ENCODE results near the gene NCOR1.
"Not testable (repeated sequence)": the region's sequence is repeated elsewhere in the genome, so short reads cannot be mapped to it uniquely, and the experiment has no call there.

The NCOR1 gene

DNA sequence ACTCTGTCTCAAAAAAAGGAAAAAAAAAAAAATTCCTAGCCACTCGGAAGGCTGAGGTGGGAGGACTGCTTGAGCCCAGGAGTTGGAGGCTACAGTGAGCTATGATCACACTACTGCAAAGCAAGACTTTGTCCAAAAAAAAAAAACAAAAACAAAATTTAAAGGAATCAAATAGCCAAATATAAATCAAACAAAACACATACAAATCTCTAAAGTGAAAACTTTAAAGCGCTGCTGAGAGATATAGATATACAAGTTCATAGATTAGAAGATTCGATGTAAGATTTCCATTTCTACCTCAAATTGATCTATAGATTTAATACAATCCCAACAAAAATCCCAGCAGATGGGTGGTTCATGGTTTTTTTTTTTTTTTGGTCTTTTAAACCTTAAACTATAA, 132.1 kb downstream of the NCOR1 start:
- no peak for DNase-seq

DNA sequence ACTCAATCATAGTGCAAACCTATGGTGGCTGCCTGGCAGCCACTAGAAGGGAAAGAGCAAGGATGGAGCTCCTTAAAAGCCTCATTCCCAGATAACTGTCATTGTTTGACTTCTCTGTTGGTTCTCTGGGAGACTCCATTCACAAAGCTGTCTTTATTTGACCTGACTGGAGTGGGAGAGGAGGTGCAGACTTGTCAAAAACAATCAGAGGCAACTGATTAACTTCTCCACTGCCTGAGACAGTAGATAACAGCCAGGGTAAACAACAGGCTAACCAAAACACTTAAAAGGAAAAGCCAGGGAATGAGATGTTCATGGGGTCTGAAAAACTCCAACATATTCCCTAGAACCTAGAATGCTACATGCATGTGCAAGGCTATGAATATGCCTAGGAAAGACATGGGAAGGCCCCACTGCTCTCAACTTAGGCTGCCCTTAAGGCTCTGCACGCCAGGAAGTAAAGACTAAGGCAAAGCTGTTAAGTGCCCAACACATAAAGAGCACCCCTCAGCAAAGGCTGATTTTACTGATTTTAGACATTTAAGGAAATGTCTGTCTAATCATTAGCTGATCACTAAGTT, 133.7 kb downstream of the NCOR1 start:
- DNase-seq: no peak

DNA sequence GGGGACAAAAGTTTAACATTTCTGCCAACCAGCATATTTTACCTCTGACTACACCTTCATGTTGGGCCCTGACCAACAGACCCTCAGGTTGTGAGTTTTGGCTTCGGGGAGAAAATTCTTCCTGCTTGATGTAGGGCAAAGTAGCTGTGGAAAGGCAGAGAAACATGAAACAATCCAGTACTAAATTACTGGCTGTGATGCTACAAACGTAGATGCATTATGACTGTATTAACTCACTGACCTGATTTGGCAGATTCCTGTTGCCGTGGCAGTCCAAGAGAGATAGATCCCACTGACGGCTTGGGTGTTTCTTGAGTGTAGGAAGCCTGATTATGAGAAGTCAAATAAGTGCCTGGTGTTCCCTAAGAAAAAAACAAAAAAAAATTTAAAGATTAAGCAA, 135.0 kb downstream of the NCOR1 start:
- DNase-seq: no peak

DNA sequence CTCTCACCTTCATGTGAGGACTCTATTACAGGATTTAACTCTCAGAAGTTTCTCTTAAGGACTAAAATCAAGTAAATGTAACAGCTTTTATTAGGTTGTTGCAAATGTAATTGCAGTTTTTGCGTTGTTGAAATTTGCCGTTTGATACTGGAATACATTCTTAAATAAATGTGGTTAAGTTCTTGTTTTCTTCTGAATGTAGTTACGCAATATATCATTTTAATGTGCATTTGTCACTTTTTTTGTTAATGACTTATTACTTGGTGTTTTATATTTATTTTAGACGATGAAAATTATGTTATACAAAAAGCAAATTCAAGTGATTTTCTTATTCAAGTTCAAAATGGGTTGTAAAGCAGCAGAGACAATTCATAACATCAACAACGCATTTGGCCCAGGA, 139.4 kb downstream of the NCOR1 start:
- DNase-seq: no peak

DNA sequence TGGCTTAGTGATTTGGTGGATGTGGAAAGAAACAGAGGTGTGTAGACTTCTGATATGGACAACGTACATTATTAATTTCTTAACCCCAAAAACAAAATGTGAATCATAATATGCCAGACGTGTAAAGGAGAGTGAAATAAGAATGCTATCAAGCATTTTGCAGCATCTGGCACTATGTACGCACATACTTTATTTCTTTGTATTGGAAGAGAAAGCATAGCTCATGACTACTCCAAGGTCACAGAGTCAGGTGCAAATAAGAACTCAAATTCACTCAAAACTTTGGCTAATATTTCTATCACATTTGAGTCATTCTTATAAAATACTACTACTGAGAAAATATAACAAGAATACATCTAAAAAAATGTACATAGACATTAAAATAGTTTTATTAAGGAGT, 140.9 kb downstream of the NCOR1 start:
- DNase-seq: no peak

DNA sequence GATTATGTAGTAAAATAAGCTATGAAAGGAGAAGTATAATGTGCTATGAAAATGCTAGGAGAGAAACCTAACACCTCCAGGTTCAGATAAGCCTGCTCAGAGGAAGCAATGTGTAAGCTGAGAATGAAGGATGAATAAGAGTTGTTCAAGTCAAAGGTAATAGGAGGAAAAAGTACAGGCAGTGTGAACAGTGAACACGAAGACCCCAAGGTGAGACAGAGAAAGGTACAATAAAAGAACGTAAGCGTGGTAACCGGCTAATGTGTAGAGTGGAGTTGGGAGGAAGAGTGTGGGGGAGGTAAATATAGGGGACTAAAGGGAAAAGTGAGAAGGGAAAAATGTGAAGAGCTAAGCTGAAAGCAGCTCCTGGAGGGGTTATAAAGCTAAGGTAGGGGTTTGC, 141.5 kb downstream of the NCOR1 start:
- no peak for DNase-seq

DNA sequence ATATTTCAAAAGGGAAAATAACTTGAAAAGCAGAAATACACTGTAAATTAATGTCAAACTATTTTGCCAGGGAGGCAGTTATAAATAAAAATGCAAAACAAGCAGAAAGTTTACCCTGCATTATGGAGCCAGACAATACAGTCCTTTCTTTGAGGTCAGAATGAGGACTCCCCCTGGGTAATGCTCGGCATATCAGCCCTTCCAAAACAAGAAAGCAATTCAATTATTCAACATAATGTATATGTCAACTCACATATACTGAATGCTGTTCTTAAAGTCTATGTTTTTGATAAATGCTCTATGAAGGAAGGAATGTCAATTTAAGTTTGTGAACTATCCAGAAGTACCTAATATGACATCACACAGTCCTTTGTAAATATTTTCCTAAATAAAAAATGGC, 143.3 kb downstream of the NCOR1 start:
- DNase-seq: no peak

- no peak for DNase-seq
These were observed 147.0 kb downstream of the NCOR1 start for GRCh38 chr17:16068323-16068722.

- no peak for DNase-seq
These were observed 149.2 kb downstream of the NCOR1 start for GRCh38 chr17:16066125-16066524.

GRCh38 chr17:16061631-16062030, 153.7 kb downstream of the NCOR1 start:
- no peak for DNase-seq

DNA sequence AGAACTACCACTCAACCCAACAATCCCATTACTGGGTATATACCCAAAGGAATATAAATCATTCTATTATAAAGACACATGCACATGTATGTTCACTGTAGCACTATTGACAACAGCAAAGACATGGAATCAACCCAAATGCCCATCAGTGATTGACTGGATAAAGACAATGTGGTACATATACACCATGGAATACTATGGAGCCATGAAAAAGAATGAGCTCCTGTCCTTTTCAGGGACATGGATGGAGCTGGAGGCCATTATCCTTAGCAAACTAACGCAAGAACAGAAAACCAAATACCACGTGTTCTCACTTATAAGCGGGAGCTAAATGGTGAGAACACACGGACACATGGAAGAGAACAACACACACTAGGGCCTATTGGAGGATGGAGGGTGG, 160.2 kb downstream of the NCOR1 start:
- DNase-seq: not testable (repeated sequence)

- DNase-seq: no peak
These were observed 162.8 kb downstream of the NCOR1 start for GRCh38 chr17:16052486-16052885.

DNA sequence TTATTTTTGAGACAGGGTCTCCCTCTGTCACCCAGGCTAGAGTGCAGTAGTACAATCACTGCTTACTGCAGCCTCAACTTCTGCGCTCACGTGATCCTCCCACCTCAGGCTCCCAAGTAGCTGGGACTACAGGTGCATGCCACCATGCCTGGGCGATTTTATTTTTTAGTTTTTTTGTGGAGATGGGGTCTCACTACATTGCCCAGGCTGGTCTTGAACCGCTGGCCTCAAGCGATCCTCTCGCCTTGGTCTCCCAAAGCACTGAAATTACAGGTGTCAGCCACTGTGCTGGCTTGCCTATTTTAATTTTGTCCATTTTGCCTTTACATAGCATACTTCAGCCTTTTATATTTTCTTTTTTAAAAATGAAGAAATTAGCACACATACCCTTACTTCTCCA, 164.5 kb downstream of the NCOR1 start:
- DNase-seq: no peak

DNA sequence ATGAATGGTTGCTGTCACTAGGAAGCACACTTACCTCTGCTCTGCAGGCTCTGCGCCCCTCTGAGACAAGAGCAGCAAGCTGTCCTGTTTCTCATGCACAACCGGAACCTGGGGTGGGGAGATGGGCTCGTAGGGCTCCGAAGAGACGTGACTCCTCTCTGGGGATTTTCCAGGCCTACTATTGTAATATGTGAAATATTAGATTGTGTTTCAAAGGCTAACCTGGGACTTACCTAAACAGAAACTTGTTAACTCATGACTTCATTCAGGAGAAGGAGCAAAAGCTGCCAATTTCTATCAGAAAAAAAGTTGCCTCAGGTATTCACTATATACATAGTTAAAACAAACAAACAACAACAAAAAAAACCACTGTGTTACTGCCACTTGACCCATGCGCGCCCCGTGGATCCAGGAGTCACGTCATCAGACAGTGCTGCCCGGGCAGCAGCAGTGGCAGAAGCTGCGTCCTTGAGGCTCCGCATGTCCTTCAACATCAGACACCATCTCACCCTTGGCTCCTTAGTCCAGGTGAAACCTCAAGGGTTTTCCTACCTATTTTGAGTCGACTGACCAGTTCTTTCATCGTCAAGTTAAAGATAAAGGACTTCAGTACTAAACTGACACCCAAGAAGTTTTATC, 166.4 kb downstream of the NCOR1 start:
- DNase-seq: no peak

GRCh38 chr17:16046966-16047365, 168.4 kb downstream of the NCOR1 start:
- no peak for DNase-seq

DNA sequence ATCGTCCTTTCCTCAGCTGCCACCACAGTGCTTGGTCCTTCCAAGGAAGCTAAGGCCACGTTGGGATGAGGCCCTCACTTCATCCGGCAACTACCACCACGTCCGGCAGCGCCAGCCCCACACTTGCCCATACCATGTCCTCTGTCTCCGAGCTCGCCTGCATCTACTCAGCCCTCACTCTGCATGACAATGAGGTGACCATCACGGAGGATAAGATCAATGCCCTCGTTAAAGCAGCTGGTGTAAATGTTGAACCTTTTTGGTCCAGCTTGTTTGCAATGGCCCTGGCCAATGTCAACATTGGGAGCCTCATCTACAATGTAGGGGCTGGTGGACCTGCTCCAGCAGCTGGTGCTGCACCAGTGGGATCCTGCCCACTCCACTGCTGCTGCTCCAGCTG, 170.8 kb downstream of the NCOR1 start:
- no peak for DNase-seq

GRCh38 chr17:16040710-16041251, 174.6 kb downstream of the NCOR1 start:
- DNase-seq: no peak

- DNase-seq: no peak
These were observed 177.7 kb downstream of the NCOR1 start for GRCh38 chr17:16037636-16038035.

DNA sequence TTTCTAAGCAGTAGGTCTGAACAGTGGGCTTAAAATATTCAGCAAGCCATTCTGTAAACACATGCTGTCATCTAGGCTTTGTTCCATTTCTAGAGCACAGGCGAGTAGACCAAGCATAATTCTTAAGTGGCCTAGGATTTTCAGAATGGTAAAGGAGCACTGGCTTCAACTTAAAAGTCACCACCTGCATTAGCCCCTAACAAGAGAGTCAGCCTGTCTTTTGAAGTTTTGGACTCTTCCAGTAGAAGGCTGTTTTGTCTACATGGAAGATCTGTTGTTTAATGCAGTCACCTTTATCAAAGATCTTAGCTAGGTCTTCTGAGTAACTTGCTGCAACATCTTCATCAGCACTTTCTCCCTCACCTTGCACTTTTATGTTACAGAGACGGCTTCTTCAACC, 179.1 kb downstream of the NCOR1 start:
- no peak for DNase-seq

DNA sequence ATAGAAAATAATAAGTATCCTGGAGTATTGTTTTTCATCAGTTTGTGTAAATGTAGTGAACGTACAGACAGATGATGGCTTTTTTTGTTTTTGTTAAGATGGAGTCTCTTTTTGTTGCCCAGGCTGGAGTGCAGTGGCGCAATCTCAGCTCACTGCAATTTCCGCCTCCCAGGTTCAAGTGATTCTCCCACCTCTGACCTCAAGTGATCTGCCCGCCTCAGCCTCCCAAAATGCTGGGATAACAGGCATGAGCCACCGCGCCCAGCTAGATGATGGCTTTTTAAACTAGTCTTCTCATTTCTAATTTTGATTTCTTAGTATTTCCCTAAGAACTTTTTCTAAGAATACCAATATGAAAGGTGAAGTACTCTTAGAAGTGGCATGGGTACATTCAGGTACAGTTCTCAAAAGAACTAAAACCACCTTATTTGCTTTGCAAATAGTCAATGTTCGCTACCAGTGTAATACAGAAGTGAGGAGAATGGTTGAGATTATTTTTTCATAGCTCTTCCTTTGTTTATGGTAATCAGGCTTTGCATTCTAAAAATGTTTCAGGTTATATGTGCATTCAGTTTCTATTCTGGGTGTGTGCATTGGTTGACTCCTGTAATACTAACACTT, 181.5 kb downstream of the NCOR1 start:
- DNase-seq: no peak

GRCh38 chr17:16027708-16028584, 187.4 kb downstream of the NCOR1 start:
- peak in 1 of 4 experiments; percentile 8 for DNase-seq

DNA sequence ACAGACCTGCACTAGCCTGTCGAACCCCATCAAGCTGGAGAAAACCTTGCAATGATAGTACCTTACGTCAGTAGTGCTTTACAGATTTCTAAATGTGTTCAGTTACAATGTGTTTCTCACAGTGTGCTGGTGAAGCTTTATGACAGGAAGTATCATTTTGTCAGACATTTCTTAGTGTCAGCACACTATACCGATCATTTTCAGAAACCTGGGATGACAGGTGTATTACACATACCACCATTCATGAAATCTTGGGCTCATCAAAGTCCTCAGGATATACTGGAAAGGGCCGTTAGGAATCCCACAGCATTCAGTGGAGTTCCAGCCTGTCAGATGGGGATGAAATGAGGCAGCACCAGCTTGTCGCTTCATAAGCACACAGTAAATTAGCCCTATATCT, 188.4 kb downstream of the NCOR1 start:
- DNase-seq: no peak

DNA sequence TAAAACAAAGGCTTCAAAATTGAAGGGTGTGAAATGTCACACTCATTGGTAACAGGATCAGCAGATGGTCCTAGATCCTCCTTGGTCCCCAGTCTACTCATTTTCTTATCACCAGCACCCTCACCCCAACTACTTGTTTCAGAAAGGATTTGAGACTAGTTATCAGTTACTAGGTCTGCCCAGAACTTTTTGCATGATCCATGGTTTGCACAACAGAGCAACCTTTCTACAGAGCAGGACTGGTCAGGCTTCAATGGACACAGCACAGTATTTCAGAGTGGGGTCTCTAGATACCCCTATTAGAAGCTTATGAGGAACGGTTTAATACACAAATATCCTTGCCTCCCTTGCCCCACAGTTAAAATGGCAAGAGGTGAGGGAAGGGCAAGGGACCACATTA, 190.1 kb downstream of the NCOR1 start:
- DNase-seq: no peak
